ENCODE data around the gene DDRGK1. TPM values are rescaled to one million over a fixed set of nuclear protein-coding genes. Genes with fewer than 3 reads are reported as not detected.
A peak's percentile ranks its signal among the peaks of the same experiment; 100 is the strongest.
"Not testable (repeated sequence)": the region's sequence is repeated elsewhere in the genome, so short reads cannot be mapped to it uniquely, and the experiment has no call there.

Gene DDRGK1
- total RNA-seq, 1 donor from 2014 or later, result 44.0 TPM

GRCh38 chr20:3215359-3215917 lies 11.0 kb upstream of the DDRGK1 start:
- not testable (repeated sequence) for DNase-seq (ENCODE audit: low read depth in 2 of 2)

GRCh38 chr20:3213226-3213625 lies 8.7 kb upstream of the DDRGK1 start:
- no peak for DNase-seq (ENCODE audit: low read depth in 2 of 2)

- no peak for DNase-seq (ENCODE audit: low read depth in 2 of 2)
Observed at GRCh38 chr20:3210346-3210745, 5.9 kb upstream of the DDRGK1 start.

- DNase-seq (ENCODE audit: low read depth in 2 of 2), result peak; percentile 26 to 31
Observed at GRCh38 chr20:3209946-3210317, 5.5 kb upstream of the DDRGK1 start.

- peak; percentile 32 to 38 for DNase-seq (ENCODE audit: low read depth in 2 of 2)
Observed at GRCh38 chr20:3209257-3209945, 4.9 kb upstream of the DDRGK1 start, which contains the start of gene ITPA. ITPA (plus strand) TSS chr20:3209498; CDS start chr20:3209552, 54 bp downstream.

GRCh38 chr20:3208786-3209256 lies 4.3 kb upstream of the DDRGK1 start:
- peak; percentile 14 to 17 for DNase-seq (ENCODE audit: low read depth in 2 of 2)

GRCh38 chr20:3203315-3204123 lies 963 bp downstream of the DDRGK1 start:
- DNase-seq (ENCODE audit: low read depth in 2 of 2), result peak; percentile 27 to 40

GRCh38 chr20:3202965-3203314 lies 1.5 kb downstream of the DDRGK1 start:
- DNase-seq (ENCODE audit: low read depth in 2 of 2), result no peak

GRCh38 chr20:3199976-3200755 lies 4.3 kb downstream of the DDRGK1 start:
- no peak for DNase-seq (ENCODE audit: low read depth in 2 of 2)

- DNase-seq (ENCODE audit: low read depth in 2 of 2), result no peak
Observed at GRCh38 chr20:3199206-3199605, 5.3 kb downstream of the DDRGK1 start.

GRCh38 chr20:3195590-3196237 lies 8.8 kb downstream of the DDRGK1 start:
- no peak for DNase-seq (ENCODE audit: low read depth in 2 of 2)

GRCh38 chr20:3194617-3195280 lies 9.7 kb downstream of the DDRGK1 start:
- DNase-seq (ENCODE audit: low read depth in 2 of 2), result no peak

- DNase-seq (ENCODE audit: low read depth in 2 of 2), result no peak
Observed at GRCh38 chr20:3193806-3194616, 10.5 kb downstream of the DDRGK1 start.

- no peak for DNase-seq (ENCODE audit: low read depth in 2 of 2)
Observed at GRCh38 chr20:3192226-3193015, 12.1 kb downstream of the DDRGK1 start.

GRCh38 chr20:3190681-3191111 lies 13.8 kb downstream of the DDRGK1 start:
- DNase-seq (ENCODE audit: low read depth in 2 of 2), result no peak

- no peak for DNase-seq (ENCODE audit: low read depth in 2 of 2)
Observed at GRCh38 chr20:3189561-3190131, 14.8 kb downstream of the DDRGK1 start.

GRCh38 chr20:3188823-3189413 lies 15.6 kb downstream of the DDRGK1 start:
- DNase-seq (ENCODE audit: low read depth in 2 of 2), result no peak

GRCh38 chr20:3187861-3188260 lies 16.6 kb downstream of the DDRGK1 start:
- DNase-seq (ENCODE audit: low read depth in 2 of 2), result not testable (repeated sequence)
